GM12892 (cell line): Measurements from ENCODE around the gene AP3D1.
A peak's percentile ranks its signal among the peaks of the same experiment; 100 is the strongest.

Experiments
- DNase-seq: peaks from one replicate; pipeline ENCODE4 v3.0.0; 2011; ENCODE audit not compliant: insufficient read length
- FAIRE-seq: peaks from 2 replicates; lab custom pipeline; 2011; peaks lifted over from hg19 to GRCh38; lab: Jason Lieb, UNC
- POLR2A ChIP-seq: IDR thresholded peaks from 2 replicates; pipeline ENCODE4 v1.6.1; 2011; ENCODE audit warnings: low read depth, low read length, control low read depth
- POLR2AphosphoS5 ChIP-seq: IDR thresholded peaks from 2 replicates; pipeline ENCODE4 v1.6.1; 2011; ENCODE audit warnings: low read depth, low read length, control low read depth
- TAF1 ChIP-seq: IDR thresholded peaks from 2 replicates; pipeline ENCODE4 v1.6.1; 2011; ENCODE audit warnings: low read depth, mild to moderate bottlenecking, control low read depth, low read length, borderline replicate concordance

AP3D1 gene

GRCh38 chr19:2083174-2083854 lies 68.1 kb downstream of the AP3D1 start:
- TF ChIP-seq TAF1 (peak; percentile 53), POLR2A (peak; percentile 72), POLR2AphosphoS5 (peak; percentile 52; the same call in 1 of the 2 replicates)
- DNase-seq (peak; percentile 76), FAIRE-seq (peak; percentile 94)

GRCh38 chr19:2081873-2082810 lies 69.2 kb downstream of the AP3D1 start:
- FAIRE-seq (peak; percentile 68), DNase-seq (no peak)
- no peak for TF ChIP-seq TAF1
- peak; percentile 27; the same call in 1 of the 2 replicates for TF ChIP-seq POLR2AphosphoS5

GRCh38 chr19:2080336-2080988 lies 70.9 kb downstream of the AP3D1 start:
- DNase-seq: no peak
- no peak for FAIRE-seq
- TF ChIP-seq TAF1 (no peak), POLR2AphosphoS5 (no peak), POLR2A (no peak)

- DNase-seq (no peak), FAIRE-seq (no peak)
- TF ChIP-seq POLR2A (no peak), TAF1 (no peak), POLR2AphosphoS5 (no peak; the same call in 1 of the 2 replicates)
Observed at GRCh38 chr19:2079865-2080301, 71.5 kb downstream of the AP3D1 start.

GRCh38 chr19:2079076-2079864 lies 72.1 kb downstream of the AP3D1 start:
- FAIRE-seq: no peak
- no peak for DNase-seq
- TF ChIP-seq POLR2A: no peak

GRCh38 chr19:2077833-2078619 lies 73.3 kb downstream of the AP3D1 start:
- DNase-seq (no peak), FAIRE-seq (no peak)
- no peak for TF ChIP-seq POLR2A
- no peak for TF ChIP-seq TAF1
- TF ChIP-seq POLR2AphosphoS5: no peak

GRCh38 chr19:2077398-2077797 lies 74.0 kb downstream of the AP3D1 start:
- FAIRE-seq: no peak
- TF ChIP-seq POLR2A: no peak
- TF ChIP-seq POLR2AphosphoS5: no peak
- no peak for TF ChIP-seq TAF1

GRCh38 chr19:2076526-2076944 lies 74.8 kb downstream of the AP3D1 start:
- FAIRE-seq (no peak), DNase-seq (no peak)
- TF ChIP-seq POLR2A (no peak), POLR2AphosphoS5 (no peak), TAF1 (no peak)

More at GRCh38 chr19:2077398-2077797, 74.0 kb downstream of the AP3D1 start:
- DNase-seq: no peak

GRCh38 chr19:2072757-2073551 lies 78.4 kb downstream of the AP3D1 start:
- TF ChIP-seq POLR2AphosphoS5 (0 out of 2 replicates have a peak, but pooled peaks have one; percentile 22), TAF1 (no peak)
- FAIRE-seq: no peak
- DNase-seq: no peak
